ENCODE results near the gene ACVR1B. TPM values are rescaled to one million over a fixed set of nuclear protein-coding genes. Genes with fewer than 3 reads are reported as not detected.
A peak's percentile ranks its signal among the peaks of the same experiment; 100 is the strongest.

ACVR1B gene
- total and polyA plus RNA-seq, 7 donors, result 7.2 to 30.7 (median 9.8) TPM

DNA sequence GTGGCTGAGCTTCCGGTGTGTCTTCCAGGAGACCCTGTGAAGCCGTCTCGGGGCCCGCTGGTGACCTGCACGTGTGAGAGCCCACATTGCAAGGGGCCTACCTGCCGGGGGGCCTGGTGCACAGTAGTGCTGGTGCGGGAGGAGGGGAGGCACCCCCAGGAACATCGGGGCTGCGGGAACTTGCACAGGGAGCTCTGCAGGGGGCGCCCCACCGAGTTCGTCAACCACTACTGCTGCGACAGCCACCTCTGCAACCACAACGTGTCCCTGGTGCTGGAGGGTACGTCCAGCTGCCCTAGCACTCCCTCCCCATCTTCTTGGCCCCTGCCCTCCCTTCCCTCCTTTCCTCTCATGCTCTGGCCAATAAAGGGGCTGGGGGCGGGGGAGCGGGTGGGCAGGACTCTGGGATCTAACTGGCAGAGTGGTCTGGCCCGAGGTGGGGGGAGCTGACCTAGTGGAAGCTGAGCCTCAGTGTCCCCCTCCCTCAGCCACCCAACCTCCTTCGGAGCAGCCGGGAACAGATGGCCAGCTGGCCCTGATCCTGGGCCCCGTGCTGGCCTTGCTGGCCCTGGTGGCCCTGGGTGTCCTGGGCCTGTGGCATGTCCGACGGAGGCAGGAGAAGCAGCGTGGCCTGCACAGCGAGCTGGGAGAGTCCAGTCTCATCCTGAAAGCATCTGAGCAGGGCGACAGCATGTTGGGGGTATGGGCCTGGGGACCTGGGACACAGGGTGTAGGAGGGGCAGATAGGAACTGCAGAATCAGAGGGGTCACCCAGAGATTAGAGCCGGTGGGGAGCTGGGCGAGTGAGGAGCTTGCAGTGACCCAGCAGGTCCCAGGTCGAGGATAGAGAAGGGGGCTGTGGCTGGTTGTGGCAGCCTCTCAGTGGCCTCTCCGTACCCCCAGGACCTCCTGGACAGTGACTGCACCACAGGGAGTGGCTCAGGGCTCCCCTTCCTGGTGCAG is 38.1 kb upstream of the ACVR1B start:
- TF ChIP-seq POLR2AphosphoS5 (IDR thresholded peaks at IDR 0.05) (no peak), POLR2A (IDR thresholded peaks at IDR 0.05) (no peak), EP300 (IDR thresholded peaks at IDR 0.05) (no peak)
- TF ChIP-seq, protein P1, sequence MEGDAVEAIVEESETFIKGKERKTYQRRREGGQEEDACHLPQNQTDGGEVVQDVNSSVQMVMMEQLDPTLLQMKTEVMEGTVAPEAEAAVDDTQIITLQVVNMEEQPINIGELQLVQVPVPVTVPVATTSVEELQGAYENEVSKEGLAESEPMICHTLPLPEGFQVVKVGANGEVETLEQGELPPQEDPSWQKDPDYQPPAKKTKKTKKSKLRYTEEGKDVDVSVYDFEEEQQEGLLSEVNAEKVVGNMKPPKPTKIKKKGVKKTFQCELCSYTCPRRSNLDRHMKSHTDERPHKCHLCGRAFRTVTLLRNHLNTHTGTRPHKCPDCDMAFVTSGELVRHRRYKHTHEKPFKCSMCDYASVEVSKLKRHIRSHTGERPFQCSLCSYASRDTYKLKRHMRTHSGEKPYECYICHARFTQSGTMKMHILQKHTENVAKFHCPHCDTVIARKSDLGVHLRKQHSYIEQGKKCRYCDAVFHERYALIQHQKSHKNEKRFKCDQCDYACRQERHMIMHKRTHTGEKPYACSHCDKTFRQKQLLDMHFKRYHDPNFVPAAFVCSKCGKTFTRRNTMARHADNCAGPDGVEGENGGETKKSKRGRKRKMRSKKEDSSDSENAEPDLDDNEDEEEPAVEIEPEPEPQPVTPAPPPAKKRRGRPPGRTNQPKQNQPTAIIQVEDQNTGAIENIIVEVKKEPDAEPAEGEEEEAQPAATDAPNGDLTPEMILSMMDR (IDR thresholded peaks at IDR 0.05), result no peak
- peak overlapping the region in 3 of 4 donors; percentile 33 to 90 (median 37) for H3K27ac ChIP-seq
- WGBS, 2 donors, result 84 to 85% methylated on average over 30 of the region's 30 CpGs
- peaks cover 0 to 9% (median 0%) of the 10 kb centered on the region in 4 donors for H3K36me3 ChIP-seq
- H3K4me3 ChIP-seq, result peak overlapping the region in 1 of 4 donors; percentile 2
- intact Hi-C loops (cut with DNase I), result no loop called here
- H3K9me3 ChIP-seq, result no peaks in the 10 kb centered on the region
- H3K27me3 ChIP-seq, result peaks cover 0 to 17% (median 8%) of the 10 kb centered on the region in 3 donors
- peak; percentile 64 for DNase-seq
- H3K4me1 ChIP-seq, result peaks cover 0 to 20% (median 11%) of the 10 kb centered on the region in 4 donors

DNA sequence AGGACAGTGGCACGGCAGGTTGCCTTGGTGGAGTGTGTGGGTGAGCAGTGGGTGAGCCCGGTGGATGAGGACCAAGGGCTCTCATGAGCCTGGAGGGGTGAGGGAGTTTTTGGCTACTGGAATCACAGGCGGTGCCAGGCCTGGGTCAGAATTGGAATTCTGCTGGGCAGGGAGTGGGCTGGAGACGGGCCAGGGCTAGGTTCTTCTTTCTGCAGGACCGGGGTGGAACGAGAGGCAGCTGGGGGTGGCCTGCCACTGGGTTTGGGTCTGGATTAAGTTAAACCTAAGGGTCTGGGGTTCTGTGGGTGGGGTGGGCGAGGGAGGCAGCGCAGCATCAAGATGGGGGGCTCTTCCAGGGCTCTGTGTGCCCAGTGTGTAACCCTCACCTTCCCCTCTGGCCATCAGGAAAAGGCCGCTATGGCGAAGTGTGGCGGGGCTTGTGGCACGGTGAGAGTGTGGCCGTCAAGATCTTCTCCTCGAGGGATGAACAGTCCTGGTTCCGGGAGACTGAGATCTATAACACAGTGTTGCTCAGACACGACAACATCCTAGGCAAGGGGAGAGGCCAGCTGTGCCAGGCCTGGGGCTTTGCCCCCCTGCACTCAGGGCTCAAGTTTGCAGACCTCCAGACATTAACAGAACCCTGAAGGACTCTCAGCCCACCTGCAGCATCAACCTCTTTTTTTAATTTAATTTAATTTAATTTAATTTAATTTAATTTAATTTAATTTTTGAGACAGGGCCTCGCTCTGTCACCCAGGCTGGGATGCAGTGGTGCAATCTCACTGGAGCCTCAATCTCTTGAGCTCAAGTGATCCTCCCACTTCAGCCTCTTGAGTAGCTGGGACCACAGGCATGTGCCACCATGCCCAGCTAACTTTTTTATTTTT is 37.2 kb upstream of the ACVR1B start:
- no peak overlapping the region for H3K4me3 ChIP-seq
- peaks cover 0 to 7% (median 1%) of the 10 kb centered on the region in 3 donors for H3K27me3 ChIP-seq
- H3K9me3 ChIP-seq, result no peaks in the 10 kb centered on the region
- WGBS, 2 donors, result 88 to 93% methylated on average over 17 of the region's 17 CpGs
- intact Hi-C loops (cut with DNase I), result no loop called here
- TF ChIP-seq POLR2AphosphoS5 (IDR thresholded peaks at IDR 0.05) (no peak), POLR2A (IDR thresholded peaks at IDR 0.05) (no peak), EP300 (IDR thresholded peaks at IDR 0.05) (no peak)
- TF ChIP-seq, protein P1 (IDR thresholded peaks at IDR 0.05), result no peak
- peaks cover 0 to 20% (median 11%) of the 10 kb centered on the region in 4 donors for H3K4me1 ChIP-seq
- DNase-seq, result peak; percentile 59
- peaks cover 0 to 9% (median 0%) of the 10 kb centered on the region in 4 donors for H3K36me3 ChIP-seq
- no peak overlapping the region for H3K27ac ChIP-seq

DNA sequence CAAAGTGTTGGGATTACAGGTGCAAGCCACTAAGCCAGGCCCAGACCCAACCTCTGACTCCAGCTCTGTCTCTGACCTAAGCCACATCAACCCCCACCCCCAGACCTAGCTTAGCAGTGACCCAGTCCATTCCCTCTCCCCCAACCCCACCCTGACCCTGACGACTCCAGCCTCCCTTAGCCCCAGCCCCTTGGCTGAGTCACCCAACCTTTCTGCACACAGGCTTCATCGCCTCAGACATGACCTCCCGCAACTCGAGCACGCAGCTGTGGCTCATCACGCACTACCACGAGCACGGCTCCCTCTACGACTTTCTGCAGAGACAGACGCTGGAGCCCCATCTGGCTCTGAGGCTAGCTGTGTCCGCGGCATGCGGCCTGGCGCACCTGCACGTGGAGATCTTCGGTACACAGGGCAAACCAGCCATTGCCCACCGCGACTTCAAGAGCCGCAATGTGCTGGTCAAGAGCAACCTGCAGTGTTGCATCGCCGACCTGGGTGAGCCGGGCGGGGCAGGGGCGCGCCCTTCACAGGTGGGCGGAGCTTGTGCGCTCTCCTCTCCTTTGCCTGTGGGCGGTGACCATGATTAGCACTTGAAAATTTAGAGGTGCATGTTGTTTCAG is 36.4 kb upstream of the ACVR1B start:
- H3K27ac ChIP-seq, result no peak overlapping the region
- H3K9me3 ChIP-seq, result no peaks in the 10 kb centered on the region
- intact Hi-C loops (cut with DNase I), result no loop called here
- 84 to 89% methylated on average over 28 of the region's 28 CpGs for WGBS, 2 donors
- TF ChIP-seq EP300 (IDR thresholded peaks at IDR 0.05) (no peak), POLR2AphosphoS5 (IDR thresholded peaks at IDR 0.05) (no peak), POLR2A (IDR thresholded peaks at IDR 0.05) (no peak)
- TF ChIP-seq, protein P1 (IDR thresholded peaks at IDR 0.05), result no peak
- DNase-seq, result peak; percentile 45
- H3K4me1 ChIP-seq, result peaks cover 0 to 20% (median 11%) of the 10 kb centered on the region in 4 donors
- H3K27me3 ChIP-seq, result peaks cover 0 to 7% (median 0%) of the 10 kb centered on the region in 3 donors
- peaks cover 0 to 9% (median 0%) of the 10 kb centered on the region in 4 donors for H3K36me3 ChIP-seq
- no peak overlapping the region for H3K4me3 ChIP-seq

DNA sequence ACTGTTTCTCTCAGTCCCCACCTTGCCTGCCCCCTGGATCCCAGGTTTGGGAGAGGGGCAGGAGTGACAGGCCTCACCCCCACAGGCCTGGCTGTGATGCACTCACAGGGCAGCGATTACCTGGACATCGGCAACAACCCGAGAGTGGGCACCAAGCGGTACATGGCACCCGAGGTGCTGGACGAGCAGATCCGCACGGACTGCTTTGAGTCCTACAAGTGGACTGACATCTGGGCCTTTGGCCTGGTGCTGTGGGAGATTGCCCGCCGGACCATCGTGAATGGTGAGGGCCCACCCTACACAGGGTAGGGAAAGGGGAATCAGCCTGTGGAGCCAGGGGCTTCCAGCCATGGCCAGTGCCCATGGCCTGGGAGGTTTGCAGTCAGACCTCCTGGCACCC is 35.5 kb upstream of the ACVR1B start:
- 97% methylated on average over 11 of the region's 11 CpGs for WGBS, 2 donors
- peaks cover 0 to 20% (median 10%) of the 10 kb centered on the region in 4 donors for H3K4me1 ChIP-seq
- H3K4me3 ChIP-seq, result no peak overlapping the region
- TF ChIP-seq, protein P1 (IDR thresholded peaks at IDR 0.05), result no peak
- TF ChIP-seq POLR2A (IDR thresholded peaks at IDR 0.05), result no peak
- no peak for TF ChIP-seq POLR2AphosphoS5 (IDR thresholded peaks at IDR 0.05)
- TF ChIP-seq EP300 (IDR thresholded peaks at IDR 0.05), result no peak
- H3K9me3 ChIP-seq, result no peaks in the 10 kb centered on the region
- intact Hi-C loops (cut with DNase I), result no loop called here
- no peak overlapping the region for H3K27ac ChIP-seq
- DNase-seq, result peak; percentile 38
- peaks cover 0 to 7% (median 0%) of the 10 kb centered on the region in 3 donors for H3K27me3 ChIP-seq
- peaks cover 0 to 9% (median 0%) of the 10 kb centered on the region in 4 donors for H3K36me3 ChIP-seq
